Hepatocyte (in vitro differentiated cells): ENCODE measurements around the gene GRID2. TPM values are rescaled to one million over a fixed set of nuclear protein-coding genes. Genes with fewer than 3 reads are reported as not detected.

Source experiments
- DNase-seq: peaks from one replicate; pipeline ENCODE4 v3.0.0-alpha.2; 2016; ENCODE audit warnings: low spot score
- H2AFZ ChIP-seq: fragments of 200-600 bp; sonication (generic); 2 replicates; pipeline ENCODE4 v1.6.0; 2016; ENCODE audit warnings: antibody characterized with exemption, mild to moderate bottlenecking
- H3K27ac ChIP-seq: fragments of 200-600 bp; sonication (generic); 2 replicates; pipeline ENCODE4 v1.5.1; 2016; ENCODE audit warnings: mild to moderate bottlenecking
- H3K27me3 ChIP-seq: fragments of 200-600 bp; sonication (generic); 2 replicates; pipeline ENCODE4 v1.6.1; 2016
- H3K36me3 ChIP-seq: fragments of 200-600 bp; sonication (generic); replicated peaks from 2 replicates; pipeline ENCODE4 v1.5.1; 2016; ENCODE audit warnings: low read depth; ENCODE audit not compliant: insufficient read depth
- H3K4me1 ChIP-seq: fragments of 200-600 bp; sonication (generic); 2 replicates; pipeline ENCODE4 v1.5.1; 2016; ENCODE audit warnings: mild to moderate bottlenecking, moderate library complexity; ENCODE audit not compliant: insufficient read depth
- H3K4me2 ChIP-seq: fragments of 200-600 bp; sonication (generic); 2 replicates; pipeline ENCODE4 v1.6.0; 2016
- H3K4me3 ChIP-seq: fragments of 200-600 bp; sonication (generic); 2 replicates; pipeline ENCODE4 v1.5.1; 2016; ENCODE audit warnings: mild to moderate bottlenecking
- H3K79me2 ChIP-seq: fragments of 200-600 bp; sonication (generic); 2 replicates; pipeline ENCODE4 v1.6.0; 2017; ENCODE audit warnings: mild to moderate bottlenecking
- H3K9me2 ChIP-seq: fragments of 200-600 bp; sonication (generic); replicated peaks from 2 replicates; pipeline ENCODE4 v1.6.0; 2017; ENCODE audit warnings: mild to moderate bottlenecking; ENCODE audit not compliant: insufficient read depth
- H3K9me3 ChIP-seq: fragments of 200-600 bp; sonication (generic); 2 replicates; pipeline ENCODE4 v1.5.1; 2016; ENCODE audit warnings: low read depth, mild to moderate bottlenecking
- H4K20me1 ChIP-seq: fragments of 200-600 bp; sonication (generic); 2 replicates; pipeline ENCODE4 v1.6.0; 2016; ENCODE audit warnings: mild to moderate bottlenecking; ENCODE audit not compliant: insufficient read depth, poor library complexity, severe bottlenecking
- CTCF ChIP-seq: fragments of 200-600 bp; sonication (generic); IDR thresholded peaks from 2 replicates; pipeline ENCODE4 v1.5.1; 2016; ENCODE audit warnings: antibody characterized with exemption, mild to moderate bottlenecking; ENCODE audit not compliant: poor library complexity
- EZH2 ChIP-seq: fragments of 200-600 bp; sonication (generic); IDR thresholded peaks from 2 replicates; pipeline ENCODE4 v1.6.1; 2016; ENCODE audit warnings: antibody characterized with exemption, mild to moderate bottlenecking, borderline replicate concordance
- EZH2phosphoT487 ChIP-seq: fragments of 200-600 bp; sonication (generic); IDR thresholded peaks from one replicate; pipeline ENCODE4 v1.6.1; 2018; ENCODE audit warnings: antibody characterized with exemption, mild to moderate bottlenecking, low read depth, moderate library complexity; ENCODE audit not compliant: unreplicated experiment, severe bottlenecking
- WGBS: methylation state at CpG from one replicate; pipeline ENCODE4 v1.1.6; 2016; ENCODE audit warnings: low lambda C conversion rate; ENCODE audit errors: missing lambda C conversion rate; 5-methylcytosine and 5-hydroxymethylcytosine counted together
- polyA plus RNA-seq: library from polyadenylated mRNA; unstranded; fragments of >200 nt; fragmentation: Nextera tagmentation; extraction: Ambion mirVana; gene quantifications from 2 replicates; pipeline ENCODE4 v1.2.1, GENCODE V29; 2016
- total RNA-seq: library from RNA; depleted of rRNA; stranded (reverse); fragments of >200 nt; gene quantifications from 2 replicates; pipeline ENCODE4 v1.2.3, GENCODE V29; 2014

Gene GRID2
- total and polyA plus RNA-seq, 2 experiments from 2014 or later: 0.53 to 3.5 TPM

GRCh38 chr4:93201471-93202096, 897.8 kb downstream of the GRID2 start:
- TF ChIP-seq EZH2 (no peak), EZH2phosphoT487 (no peak), CTCF (no peak)
- 78% methylated on average over 4 of the region's 4 CpGs for WGBS
- H3K4me3 ChIP-seq: no peak overlapping the region

DNA sequence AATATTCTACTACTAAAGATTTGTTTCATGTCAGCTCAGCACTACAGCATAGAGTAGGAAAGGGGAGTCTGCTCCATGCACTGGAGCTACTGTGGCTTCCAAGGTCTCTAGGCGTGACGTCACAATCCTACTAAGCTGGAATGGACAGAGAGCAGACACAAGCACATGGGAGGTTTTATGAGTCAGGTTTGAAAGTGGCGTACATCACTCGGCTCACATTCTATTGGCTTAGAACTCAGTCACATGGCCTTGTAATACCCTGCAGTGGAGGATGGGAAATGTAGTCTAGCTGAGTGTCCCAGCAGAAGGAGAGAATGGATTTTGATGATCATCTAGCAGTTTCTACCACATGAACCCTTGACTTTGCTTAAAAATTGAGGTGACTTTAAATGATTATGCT, 899.9 kb downstream of the GRID2 start:
- H3K27ac ChIP-seq: no peak overlapping the region
- no peak overlapping the region for H2AFZ ChIP-seq
- no peaks in the 10 kb centered on the region for H3K4me1 ChIP-seq
- no peaks in the 10 kb centered on the region for H3K9me2 ChIP-seq
- H3K4me3 ChIP-seq: no peak overlapping the region
- no peaks in the 10 kb centered on the region for H3K79me2 ChIP-seq
- H4K20me1 ChIP-seq: no peaks in the 10 kb centered on the region
- no peaks in the 10 kb centered on the region for H3K27me3 ChIP-seq
- 84% methylated on average over 4 of the region's 4 CpGs for WGBS
- no peaks in the 10 kb centered on the region for H3K36me3 ChIP-seq
- no peak overlapping the region for H3K4me2 ChIP-seq
- TF ChIP-seq EZH2phosphoT487: no peak
- no peak for TF ChIP-seq CTCF
- DNase-seq: peak; percentile 6
- no peaks in the 10 kb centered on the region for H3K9me3 ChIP-seq

More at GRCh38 chr4:93201471-93202096, 897.8 kb downstream of the GRID2 start:
- Histone ChIP-seq H3K27ac (no peak overlapping the region), H3K36me3 (no peaks in the 10 kb centered on the region), H3K4me2 (no peak overlapping the region), H3K9me3 (no peaks in the 10 kb centered on the region), H4K20me1 (no peaks in the 10 kb centered on the region), H2AFZ (no peak overlapping the region), H3K79me2 (no peaks in the 10 kb centered on the region), H3K4me1 (no peaks in the 10 kb centered on the region), H3K9me2 (no peaks in the 10 kb centered on the region), H3K27me3 (no peaks in the 10 kb centered on the region)
- DNase-seq: no peak

GRCh38 chr4:93212250-93212649, 908.5 kb downstream of the GRID2 start:
- Histone ChIP-seq H3K4me1 (no peaks in the 10 kb centered on the region), H3K4me3 (no peak overlapping the region), H3K79me2 (no peaks in the 10 kb centered on the region), H2AFZ (no peak overlapping the region), H3K27ac (no peak overlapping the region), H4K20me1 (no peaks in the 10 kb centered on the region), H3K4me2 (no peak overlapping the region), H3K9me2 (no peaks in the 10 kb centered on the region), H3K36me3 (no peaks in the 10 kb centered on the region), H3K9me3 (no peaks in the 10 kb centered on the region), H3K27me3 (no peaks in the 10 kb centered on the region)
- WGBS: 81% methylated on average over 3 of the region's 3 CpGs
- DNase-seq: no peak
- TF ChIP-seq CTCF (no peak), EZH2 (no peak), EZH2phosphoT487 (no peak)

DNA sequence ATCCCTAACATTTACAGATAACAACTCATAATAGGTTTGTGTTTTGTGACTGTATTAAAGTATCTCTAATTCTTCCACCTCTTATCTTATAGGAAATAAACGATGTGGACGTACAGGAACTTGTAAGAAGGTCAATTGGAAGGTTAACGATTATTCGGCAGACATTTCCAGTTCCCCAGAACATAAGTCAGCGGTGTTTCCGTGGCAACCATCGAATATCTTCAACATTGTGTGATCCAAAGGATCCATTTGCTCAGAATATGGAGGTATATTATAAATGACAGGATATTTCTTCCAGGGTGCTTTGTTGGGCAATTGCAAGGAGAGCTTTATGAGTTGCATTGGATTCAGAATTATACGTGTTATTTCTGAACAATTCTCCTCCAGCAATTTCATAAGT, 912.9 kb downstream of the GRID2 start:
- Histone ChIP-seq H3K27me3 (no peaks in the 10 kb centered on the region), H3K27ac (no peak overlapping the region), H3K9me2 (no peaks in the 10 kb centered on the region), H4K20me1 (no peaks in the 10 kb centered on the region), H3K79me2 (no peaks in the 10 kb centered on the region), H3K36me3 (no peaks in the 10 kb centered on the region), H3K9me3 (no peaks in the 10 kb centered on the region), H2AFZ (no peak overlapping the region), H3K4me1 (no peaks in the 10 kb centered on the region), H3K4me2 (no peak overlapping the region), H3K4me3 (no peak overlapping the region)
- DNase-seq: no peak
- TF ChIP-seq EZH2phosphoT487 (no peak), CTCF (no peak), EZH2 (no peak)
- WGBS: 85% methylated on average over 8 of the region's 8 CpGs
